Measurements from ENCODE around the gene LDLRAD4. TPM values are rescaled to one million over a fixed set of nuclear protein-coding genes. Genes with fewer than 3 reads are reported as not detected.
"Not testable (repeated sequence)": the region's sequence is repeated elsewhere in the genome, so short reads cannot be mapped to it uniquely, and the experiment has no call there.

LDLRAD4 gene
- total RNA-seq, 1 donor from 2014 or later, result 30.5 TPM

DNA sequence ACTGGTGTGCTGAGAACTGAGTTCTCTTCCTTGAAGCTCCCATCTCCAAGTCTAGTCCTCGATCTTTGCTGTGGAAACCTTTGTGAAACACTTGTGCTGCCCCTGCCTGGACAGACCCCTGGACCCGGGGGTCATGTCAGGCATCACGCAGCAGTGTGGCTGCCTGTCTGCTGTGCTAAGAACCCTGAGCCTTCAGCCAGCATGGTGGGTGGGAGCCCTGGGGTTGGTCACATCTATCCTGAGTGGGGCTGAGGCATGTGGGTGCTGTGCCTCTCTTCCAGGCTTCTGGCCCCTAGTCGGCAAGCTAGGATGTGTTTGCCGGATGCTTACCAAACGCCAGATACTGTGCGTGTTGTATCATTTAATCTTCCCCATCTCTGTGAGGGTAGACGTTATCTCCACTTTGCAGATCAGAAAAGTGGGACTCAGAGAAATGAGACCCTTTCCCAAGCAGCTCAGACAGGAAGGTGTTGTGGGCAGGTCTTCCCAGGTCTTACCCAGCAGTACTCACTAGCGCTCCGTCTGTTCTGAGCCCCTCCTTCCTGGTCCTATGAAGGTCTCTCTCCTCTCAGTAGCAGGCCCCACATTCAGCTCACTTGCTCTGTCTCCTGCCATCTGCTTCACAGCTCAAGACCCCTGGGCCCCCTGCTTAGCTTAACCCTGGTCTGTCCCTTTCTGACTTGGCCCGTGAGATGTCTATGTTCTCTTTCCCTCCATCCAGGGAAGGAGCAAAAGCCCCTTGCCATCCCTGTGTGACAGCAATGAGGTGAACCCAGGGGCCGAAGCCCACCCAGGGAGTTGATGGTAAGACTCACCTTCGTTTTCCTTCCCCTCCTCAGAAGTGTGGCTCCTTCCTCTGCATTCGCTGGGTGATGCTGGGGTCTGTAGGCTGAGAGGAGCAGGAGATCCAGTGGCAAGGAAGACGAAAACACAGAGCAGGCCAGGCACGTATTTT, 265.0 kb downstream of the LDLRAD4 start:
- peaks cover 18% of the 10 kb centered on the region for H3K4me1 Mint-ChIP-seq (ENCODE audit: low read depth)

DNA sequence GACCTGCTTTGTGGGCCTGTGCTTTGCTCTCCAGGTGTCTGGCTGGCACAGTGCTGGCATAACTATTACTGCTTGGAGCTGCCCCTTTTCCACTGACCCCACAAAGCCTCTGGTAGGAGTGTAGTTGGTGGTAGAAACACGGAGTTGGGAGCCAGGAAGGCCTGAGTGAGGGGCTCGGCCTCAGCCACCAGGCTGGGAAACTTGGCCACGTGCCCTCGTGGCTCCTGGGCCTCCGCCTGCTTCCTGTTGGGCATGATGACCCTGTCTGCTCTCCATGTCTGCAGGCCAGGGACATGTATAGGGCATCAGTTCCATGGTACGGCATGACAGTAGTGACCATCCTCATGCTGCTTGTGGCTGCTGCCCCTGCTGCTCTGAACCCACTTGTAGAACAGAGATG, 266.6 kb downstream of the LDLRAD4 start:
- peaks cover 20% of the 10 kb centered on the region for H3K4me1 Mint-ChIP-seq (ENCODE audit: low read depth)
- no peak for DNase-seq (ENCODE audit: low spot score)
- no peak overlapping the region for H3K27ac Mint-ChIP-seq
- intact Hi-C loops (cut with micrococcal nuclease), result no loop called here
- H3K27me3 Mint-ChIP-seq (ENCODE audit: low read depth), result no peaks in the 10 kb centered on the region
- H3K4me3 Mint-ChIP-seq (ENCODE audit: low read depth), result no peak overlapping the region
- H3K36me3 Mint-ChIP-seq (ENCODE audit: low read depth), result peaks cover 18% of the 10 kb centered on the region
- no peaks in the 10 kb centered on the region for H3K9me3 Mint-ChIP-seq

More for the DNA sequence above, 265.0 kb downstream of the LDLRAD4 start:
- no peak overlapping the region for H3K4me3 Mint-ChIP-seq (ENCODE audit: low read depth)
- peaks cover 18% of the 10 kb centered on the region for H3K36me3 Mint-ChIP-seq (ENCODE audit: low read depth)
- no peaks in the 10 kb centered on the region for H3K27me3 Mint-ChIP-seq (ENCODE audit: low read depth)
- H3K9me3 Mint-ChIP-seq, result no peaks in the 10 kb centered on the region
- no peak for DNase-seq (ENCODE audit: low spot score)
- H3K27ac Mint-ChIP-seq, result no peak overlapping the region
- intact Hi-C loops (cut with micrococcal nuclease), result no loop called here

DNA sequence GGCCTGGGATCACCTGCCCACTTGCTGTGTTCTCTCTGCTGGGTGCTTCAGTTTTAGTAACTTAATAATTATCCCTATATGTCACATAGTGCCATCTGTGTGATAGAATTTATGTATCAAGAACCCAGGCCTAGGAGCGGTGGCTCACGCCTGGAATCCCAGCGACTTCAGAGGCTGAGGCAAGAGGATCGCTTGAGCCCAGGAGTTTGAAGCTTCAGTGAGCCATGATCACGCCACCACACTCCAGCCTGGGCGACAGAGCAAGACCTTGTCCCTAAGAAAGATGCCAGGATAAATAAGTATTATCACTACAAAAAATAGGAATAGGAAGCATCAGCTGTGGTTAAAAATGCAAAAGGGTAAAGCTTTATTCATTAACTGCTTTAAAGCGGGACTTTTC, 267.0 kb downstream of the LDLRAD4 start:
- Mint-ChIP-seq H3K27ac (no peak overlapping the region), H3K36me3 (ENCODE audit: low read depth) (peaks cover 18% of the 10 kb centered on the region), H3K4me1 (ENCODE audit: low read depth) (peaks cover 15% of the 10 kb centered on the region), H3K9me3 (no peaks in the 10 kb centered on the region), H3K27me3 (ENCODE audit: low read depth) (no peaks in the 10 kb centered on the region), H3K4me3 (ENCODE audit: low read depth) (no peak overlapping the region)
- intact Hi-C loops (cut with micrococcal nuclease), result no loop called here
- no peak for DNase-seq (ENCODE audit: low spot score)

DNA sequence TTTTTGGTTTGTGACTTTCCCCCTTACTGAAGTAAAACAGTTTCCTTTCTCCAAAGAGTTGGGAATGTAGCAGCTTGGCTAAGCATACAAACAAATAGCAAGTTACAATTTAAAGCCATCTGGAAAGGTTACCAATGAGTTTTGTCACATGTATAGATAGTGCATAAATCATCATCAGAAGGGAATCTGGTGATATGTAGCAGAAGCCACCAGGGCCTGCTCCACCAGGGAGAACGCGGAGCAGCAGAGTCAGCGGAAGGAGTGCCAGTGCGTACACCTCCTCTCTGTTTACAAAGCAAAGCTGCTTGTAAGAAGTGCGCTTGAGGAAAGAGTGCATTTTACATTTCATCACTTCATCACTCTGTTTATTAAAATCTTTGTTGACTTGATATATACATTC, 267.7 kb downstream of the LDLRAD4 start:
- Mint-ChIP-seq H3K36me3 (ENCODE audit: low read depth) (peaks cover 21% of the 10 kb centered on the region), H3K27ac (no peak overlapping the region), H3K4me3 (ENCODE audit: low read depth) (no peak overlapping the region), H3K4me1 (ENCODE audit: low read depth) (peaks cover 9% of the 10 kb centered on the region), H3K27me3 (ENCODE audit: low read depth) (no peaks in the 10 kb centered on the region), H3K9me3 (no peaks in the 10 kb centered on the region)
- no peak for DNase-seq (ENCODE audit: low spot score)
- intact Hi-C loops (cut with micrococcal nuclease), result no loop called here

DNA sequence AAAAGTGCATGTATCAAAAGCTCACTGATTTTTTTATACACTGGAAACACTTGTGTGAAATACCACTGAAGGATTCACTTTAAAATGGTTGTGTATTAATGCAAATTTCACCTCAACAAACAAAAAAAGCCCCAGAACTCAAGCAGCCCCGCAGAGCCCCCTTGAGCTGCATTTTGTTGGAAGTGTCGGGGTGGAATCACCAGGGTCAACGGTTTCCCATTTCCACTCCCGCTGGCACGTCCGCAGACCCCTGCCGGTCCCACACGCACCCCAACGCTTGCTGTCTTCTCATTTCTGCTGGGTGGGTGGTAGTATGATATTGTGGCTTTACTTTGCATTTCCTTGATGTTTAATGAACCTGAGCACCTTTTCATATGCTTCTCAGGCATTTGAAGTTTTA, 268.1 kb downstream of the LDLRAD4 start:
- Mint-ChIP-seq H3K27me3 (ENCODE audit: low read depth) (no peaks in the 10 kb centered on the region), H3K9me3 (no peaks in the 10 kb centered on the region), H3K27ac (no peak overlapping the region), H3K36me3 (ENCODE audit: low read depth) (peaks cover 23% of the 10 kb centered on the region), H3K4me3 (ENCODE audit: low read depth) (no peak overlapping the region), H3K4me1 (ENCODE audit: low read depth) (peaks cover 6% of the 10 kb centered on the region)
- DNase-seq (ENCODE audit: low spot score), result no peak
- intact Hi-C loops (cut with micrococcal nuclease), result no loop called here

DNA sequence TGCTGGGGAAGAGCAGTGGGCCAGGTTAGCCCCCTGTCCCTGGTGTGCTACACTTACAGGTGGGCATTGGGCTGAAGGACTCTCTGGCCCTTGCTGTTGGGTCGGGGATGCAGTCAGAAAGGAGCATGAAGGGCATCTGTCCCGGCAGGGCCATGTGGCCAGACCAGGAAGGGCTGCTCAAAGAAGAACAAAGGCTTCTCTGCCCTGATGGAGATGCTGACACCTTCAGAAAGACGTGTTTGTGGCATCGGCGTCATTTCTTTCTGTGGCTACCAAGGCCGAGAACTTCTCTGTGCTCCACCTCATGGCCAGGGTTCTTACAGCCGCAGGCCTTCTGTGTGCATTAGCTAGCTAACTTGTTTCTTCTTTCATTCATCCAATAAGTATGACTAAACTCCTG, 268.7 kb downstream of the LDLRAD4 start:
- no peaks in the 10 kb centered on the region for H3K9me3 Mint-ChIP-seq
- no peak overlapping the region for H3K27ac Mint-ChIP-seq
- peaks cover 6% of the 10 kb centered on the region for H3K4me1 Mint-ChIP-seq (ENCODE audit: low read depth)
- intact Hi-C loops (cut with micrococcal nuclease), result no loop called here
- DNase-seq (ENCODE audit: low spot score), result no peak
- peaks cover 28% of the 10 kb centered on the region for H3K36me3 Mint-ChIP-seq (ENCODE audit: low read depth)
- no peaks in the 10 kb centered on the region for H3K27me3 Mint-ChIP-seq (ENCODE audit: low read depth)
- H3K4me3 Mint-ChIP-seq (ENCODE audit: low read depth), result no peak overlapping the region

DNA sequence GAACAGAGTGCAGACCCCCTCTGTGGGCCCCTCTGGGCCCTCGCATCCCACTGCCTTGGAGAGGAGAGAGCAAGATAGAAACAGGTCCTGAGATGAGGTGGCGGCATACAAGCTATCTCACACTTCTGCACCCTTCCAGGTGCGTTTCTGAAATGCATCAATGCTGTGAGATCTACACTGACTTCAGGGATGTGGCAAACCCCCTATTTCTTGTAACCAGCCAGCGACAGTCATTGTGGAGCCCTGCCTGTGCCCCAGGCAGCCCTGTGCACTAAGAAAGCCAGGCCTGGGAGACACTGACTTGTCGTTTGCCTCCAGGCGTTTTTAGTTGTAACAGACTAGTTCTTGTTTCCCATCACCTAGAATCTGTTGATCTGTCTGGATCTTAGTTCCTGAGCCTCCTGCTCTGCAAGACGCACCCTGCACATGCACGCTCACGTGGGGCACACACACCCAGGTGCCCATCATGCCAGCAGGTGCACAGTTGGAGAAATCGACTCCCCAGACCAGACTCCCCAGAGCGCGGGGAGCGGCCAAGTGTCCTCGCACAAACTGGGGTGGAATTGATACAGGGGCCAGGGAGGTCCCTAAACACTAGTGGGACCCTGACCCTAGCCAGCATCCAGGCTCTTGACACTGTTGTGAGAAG, 269.8 kb downstream of the LDLRAD4 start:
- intact Hi-C loops (cut with micrococcal nuclease), result no loop called here
- peaks cover 27% of the 10 kb centered on the region for H3K36me3 Mint-ChIP-seq (ENCODE audit: low read depth)
- no peak overlapping the region for H3K27ac Mint-ChIP-seq
- H3K4me3 Mint-ChIP-seq (ENCODE audit: low read depth), result no peak overlapping the region
- peaks cover 6% of the 10 kb centered on the region for H3K4me1 Mint-ChIP-seq (ENCODE audit: low read depth)
- no peaks in the 10 kb centered on the region for H3K9me3 Mint-ChIP-seq
- H3K27me3 Mint-ChIP-seq (ENCODE audit: low read depth), result no peaks in the 10 kb centered on the region
- DNase-seq (ENCODE audit: low spot score), result no peak

DNA sequence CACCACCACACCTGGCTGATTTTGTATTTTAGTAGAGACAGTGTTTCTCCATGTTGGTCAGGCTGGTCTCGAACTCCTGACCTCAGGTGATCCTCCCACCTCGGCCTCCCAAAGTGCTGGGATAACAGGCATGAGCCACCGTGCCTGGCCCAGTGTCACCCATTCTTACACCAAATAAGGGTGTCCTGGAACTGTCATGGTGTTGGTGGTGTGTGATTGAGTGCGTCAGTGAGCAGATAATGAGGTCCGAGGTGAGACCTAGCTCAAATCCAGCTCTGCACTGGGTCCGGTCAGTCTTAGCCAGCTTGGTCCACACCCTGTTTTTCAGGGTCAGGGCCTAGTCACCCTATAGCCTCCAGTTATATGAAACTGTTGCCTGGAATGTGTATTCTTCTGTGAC, 270.7 kb downstream of the LDLRAD4 start:
- peaks cover 27% of the 10 kb centered on the region for H3K36me3 Mint-ChIP-seq (ENCODE audit: low read depth)
- DNase-seq (ENCODE audit: low spot score); intact Hi-C loops (cut with micrococcal nuclease); H3K27me3 Mint-ChIP-seq (ENCODE audit: low read depth); H3K4me1 Mint-ChIP-seq (ENCODE audit: low read depth); H3K9me3 Mint-ChIP-seq; H3K4me3 Mint-ChIP-seq (ENCODE audit: low read depth); H3K27ac Mint-ChIP-seq: not testable (repeated sequence)

DNA sequence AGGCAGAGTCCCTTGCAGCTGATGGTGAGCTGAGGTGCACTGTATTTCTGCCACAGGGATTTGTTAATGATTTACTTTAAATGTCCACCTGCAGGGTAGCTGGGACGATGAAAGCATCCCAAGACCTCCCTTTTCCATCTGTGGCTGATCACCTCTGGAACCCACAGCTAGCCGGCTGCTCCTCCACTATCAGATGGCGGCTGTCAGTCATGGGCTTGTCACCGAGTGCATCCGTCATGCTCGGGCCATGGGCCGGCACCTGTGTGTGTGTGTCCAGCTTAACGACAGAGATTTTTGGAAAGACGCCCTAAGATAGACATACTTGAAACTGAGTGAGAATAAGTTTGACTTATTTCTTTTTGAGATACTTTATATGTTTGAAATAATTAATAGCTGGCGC, 272.6 kb downstream of the LDLRAD4 start:
- Mint-ChIP-seq H3K4me3 (ENCODE audit: low read depth) (no peak overlapping the region), H3K27ac (no peak overlapping the region), H3K36me3 (ENCODE audit: low read depth) (peaks cover 31% of the 10 kb centered on the region), H3K4me1 (ENCODE audit: low read depth) (peaks cover 6% of the 10 kb centered on the region), H3K9me3 (no peaks in the 10 kb centered on the region), H3K27me3 (ENCODE audit: low read depth) (no peaks in the 10 kb centered on the region)
- intact Hi-C loops (cut with micrococcal nuclease), result no loop called here
- DNase-seq (ENCODE audit: low spot score), result no peak

DNA sequence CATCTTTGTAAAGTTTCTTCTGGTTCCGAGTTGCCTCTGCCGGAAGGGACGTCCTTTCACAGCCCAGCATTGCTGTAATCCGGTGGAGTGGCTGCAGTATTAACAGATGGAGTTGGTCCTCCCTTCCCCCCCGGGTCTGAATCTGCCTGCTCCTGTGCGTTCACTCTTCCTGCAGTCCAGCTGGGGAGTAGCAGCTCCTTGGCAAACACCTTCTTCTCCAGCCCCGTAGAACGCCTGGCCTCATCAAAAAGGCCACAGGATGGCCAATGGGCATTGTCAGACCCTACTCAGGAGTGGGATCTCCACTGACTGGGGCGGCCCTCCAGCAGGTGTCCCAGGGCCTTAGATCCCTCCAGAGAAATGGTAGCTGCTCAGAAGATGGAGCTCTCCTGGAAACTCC, 273.8 kb downstream of the LDLRAD4 start:
- Mint-ChIP-seq H3K4me1 (ENCODE audit: low read depth) (peaks cover 6% of the 10 kb centered on the region), H3K27ac (no peak overlapping the region), H3K4me3 (ENCODE audit: low read depth) (no peak overlapping the region), H3K27me3 (ENCODE audit: low read depth) (no peaks in the 10 kb centered on the region), H3K36me3 (ENCODE audit: low read depth) (peaks cover 32% of the 10 kb centered on the region), H3K9me3 (no peaks in the 10 kb centered on the region)
- DNase-seq (ENCODE audit: low spot score), result no peak
- intact Hi-C loops (cut with micrococcal nuclease), result no loop called here

DNA sequence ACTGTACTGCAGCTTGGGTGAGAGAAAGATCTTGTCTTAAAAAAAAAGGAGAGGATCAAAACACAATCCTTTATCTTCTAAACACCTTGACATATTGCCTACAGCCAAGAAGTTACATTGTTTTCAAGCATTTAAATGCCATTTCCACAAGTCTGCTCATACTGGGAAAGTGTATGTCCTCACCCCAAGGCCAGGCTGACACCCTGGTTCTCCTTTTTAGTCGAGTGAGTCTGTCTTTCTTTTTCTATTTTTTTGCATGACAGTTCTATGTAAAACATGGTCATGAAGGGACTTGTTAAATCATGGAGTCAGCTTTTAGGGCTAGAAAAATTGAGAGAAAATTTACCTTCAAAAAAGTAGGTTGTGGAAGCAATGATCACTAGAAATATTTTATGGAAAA, 274.5 kb downstream of the LDLRAD4 start:
- Mint-ChIP-seq H3K27me3 (ENCODE audit: low read depth) (no peaks in the 10 kb centered on the region), H3K4me3 (ENCODE audit: low read depth) (no peak overlapping the region), H3K4me1 (ENCODE audit: low read depth) (peaks cover 3% of the 10 kb centered on the region), H3K9me3 (no peaks in the 10 kb centered on the region), H3K27ac (no peak overlapping the region), H3K36me3 (ENCODE audit: low read depth) (peaks cover 33% of the 10 kb centered on the region)
- intact Hi-C loops (cut with micrococcal nuclease), result no loop called here
- DNase-seq (ENCODE audit: low spot score), result no peak

DNA sequence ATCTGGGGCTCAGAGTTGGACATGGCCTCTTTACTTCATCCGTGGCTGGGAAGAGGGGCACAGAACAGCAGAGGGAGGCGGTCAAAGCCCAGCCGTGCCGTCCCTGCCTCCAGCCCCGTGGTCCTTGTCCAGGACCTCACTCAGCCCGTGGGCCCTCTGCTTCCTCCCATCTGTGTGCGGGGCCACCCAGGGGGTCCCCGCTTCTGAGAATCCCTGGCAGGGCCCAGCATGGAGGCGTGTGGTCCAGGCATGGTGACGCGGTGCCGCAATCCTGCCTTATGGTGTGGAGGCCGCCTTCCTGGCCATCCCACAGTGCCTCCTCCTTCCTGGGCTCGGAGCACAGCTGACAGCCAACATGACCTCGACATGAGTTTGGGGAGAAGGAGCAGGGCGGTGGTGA, 275.2 kb downstream of the LDLRAD4 start:
- Mint-ChIP-seq H3K27me3 (ENCODE audit: low read depth) (no peaks in the 10 kb centered on the region), H3K36me3 (ENCODE audit: low read depth) (peaks cover 39% of the 10 kb centered on the region), H3K4me1 (ENCODE audit: low read depth) (peaks cover 2% of the 10 kb centered on the region), H3K9me3 (no peaks in the 10 kb centered on the region), H3K27ac (no peak overlapping the region), H3K4me3 (ENCODE audit: low read depth) (no peak overlapping the region)
- DNase-seq (ENCODE audit: low spot score), result no peak
- intact Hi-C loops (cut with micrococcal nuclease), result no loop called here

DNA sequence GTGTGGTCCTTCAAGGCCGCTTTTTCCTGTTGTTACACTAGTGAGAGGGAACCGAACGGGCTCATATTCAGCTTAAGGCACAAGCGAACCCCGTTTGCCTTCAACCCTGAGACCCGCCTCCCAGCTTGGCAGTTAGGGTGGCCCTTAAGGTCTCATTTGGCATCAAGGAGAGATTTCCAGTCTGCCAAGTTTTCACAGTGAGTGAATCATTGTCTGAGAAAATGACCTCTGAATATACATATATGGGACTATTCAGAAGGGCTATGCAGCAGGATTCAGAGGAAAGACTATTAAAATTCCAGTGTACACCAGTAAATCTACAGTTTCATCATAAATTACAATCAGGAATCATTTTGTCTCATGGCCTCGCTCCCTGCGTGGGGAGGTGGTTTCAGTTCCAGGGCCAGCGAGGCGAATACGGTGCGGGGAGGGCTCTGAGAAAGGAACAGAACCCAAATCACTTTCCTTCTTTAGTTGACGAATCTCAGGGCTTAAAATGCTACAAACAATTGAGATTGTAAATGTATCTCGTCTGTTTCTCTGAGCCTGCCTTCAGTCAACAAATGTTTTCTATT, 276.4 kb downstream of the LDLRAD4 start:
- intact Hi-C loops (cut with micrococcal nuclease), result no loop called here
- Mint-ChIP-seq H3K4me1 (ENCODE audit: low read depth) (peaks cover 3% of the 10 kb centered on the region), H3K4me3 (ENCODE audit: low read depth) (no peak overlapping the region), H3K9me3 (peaks cover 11% of the 10 kb centered on the region), H3K27me3 (ENCODE audit: low read depth) (no peaks in the 10 kb centered on the region), H3K36me3 (ENCODE audit: low read depth) (peaks cover 51% of the 10 kb centered on the region), H3K27ac (no peak overlapping the region)
- DNase-seq (ENCODE audit: low spot score), result no peak
